Liver (tissue), 9 donors: ENCODE data around the gene CRYGS. TPM values are rescaled to one million over a fixed set of nuclear protein-coding genes. Genes with fewer than 3 reads are reported as not detected.

Source experiments
- DNase-seq: peaks from one replicate; pipeline ENCODE4 v3.0.0-alpha.2; 2017; ENCODE audit warnings: low spot score
- H3K27ac ChIP-seq, 2 donors: one replicate each; pipeline ENCODE4 v1.7.0; 2013; ENCODE audit warnings: inconsistent platforms in 2 of 2, low read length in 2 of 2, control low read depth in 1 of 2, low read depth in 1 of 2, mild to moderate bottlenecking in 1 of 2
- H3K27me3 ChIP-seq, 4 donors: one replicate each; pipeline versions ENCODE4 v1.6.1 to v1.7.0; 2013; ENCODE audit warnings: low read length in 3 of 4, inconsistent platforms in 1 of 4, mild to moderate bottlenecking in 1 of 4, moderate library complexity in 1 of 4; ENCODE audit not compliant: control insufficient read depth in 4 of 4, insufficient read depth in 4 of 4
- H3K36me3 ChIP-seq, 4 donors: one replicate each; pipeline versions ENCODE4 v1.6.1 to v1.7.0; 2013; ENCODE audit warnings: low read length in 3 of 4, mild to moderate bottlenecking in 3 of 4, low read depth in 1 of 4, moderate library complexity in 1 of 4; ENCODE audit not compliant: control insufficient read depth in 4 of 4, insufficient read depth in 3 of 4
- H3K4me1 ChIP-seq, 4 donors: one replicate each; pipeline versions ENCODE4 v1.6.1 to v1.7.0; 2013; ENCODE audit warnings: low read length in 3 of 4, mild to moderate bottlenecking in 3 of 4, moderate library complexity in 1 of 4; ENCODE audit not compliant: control insufficient read depth in 4 of 4, insufficient read depth in 4 of 4
- H3K4me3 ChIP-seq, 3 donors: one replicate each; pipeline versions ENCODE4 v1.6.1 to v1.7.0; 2013; ENCODE audit warnings: low read length in 3 of 3, control low read depth in 1 of 3, low read depth in 1 of 3, mild to moderate bottlenecking in 1 of 3
- H3K9ac ChIP-seq, 2 donors: one replicate each; pipeline ENCODE4 v1.7.0; 2013; ENCODE audit warnings: low read length in 2 of 2, mild to moderate bottlenecking in 2 of 2, moderate library complexity in 2 of 2, control low read depth in 1 of 2, low read depth in 1 of 2
- H3K9me3 ChIP-seq, 4 donors: one replicate each; pipeline versions ENCODE4 v1.6.1 to v1.7.0; 2013; ENCODE audit warnings: low read length in 3 of 4; ENCODE audit not compliant: control insufficient read depth in 4 of 4
- ATF3 ChIP-seq: IDR thresholded peaks from 2 replicates; pipeline ENCODE4 v1.6.1; 2016; ENCODE audit warnings: antibody characterized with exemption
- EGR1 ChIP-seq, 2 donors: IDR thresholded peaks; 2 replicates each; pipeline ENCODE4 v1.6.1; 2016 to 2018; ENCODE audit warnings: antibody characterized with exemption in 2 of 2, low read depth in 2 of 2
- HNF4G ChIP-seq: IDR thresholded peaks from 2 replicates; pipeline ENCODE4 v1.6.1; 2016; ENCODE audit warnings: antibody characterized with exemption
- JUND ChIP-seq, 2 donors: IDR thresholded peaks; 2 replicates each; pipeline ENCODE4 v1.6.1; 2016; ENCODE audit warnings: antibody characterized with exemption in 2 of 2
- MAX ChIP-seq: IDR thresholded peaks from 2 replicates; pipeline ENCODE4 v1.6.1; 2016; ENCODE audit warnings: antibody characterized with exemption
- NR2F2 ChIP-seq: IDR thresholded peaks from 2 replicates; pipeline ENCODE4 v1.6.1; 2016; ENCODE audit warnings: antibody characterized with exemption
- RAD21 ChIP-seq, 2 donors: IDR thresholded peaks; 2 replicates each; pipeline ENCODE4 v1.6.1; 2016; ENCODE audit warnings: antibody characterized with exemption in 2 of 2, mild to moderate bottlenecking in 2 of 2
- REST ChIP-seq: IDR thresholded peaks from 2 replicates; pipeline ENCODE4 v1.6.1; 2016; ENCODE audit warnings: antibody characterized with exemption, mild to moderate bottlenecking
- RXRA ChIP-seq, 2 donors: IDR thresholded peaks; 2 replicates each; pipeline ENCODE4 v1.6.1; 2017 to 2018; ENCODE audit warnings: antibody characterized with exemption in 2 of 2, mild to moderate bottlenecking in 1 of 2
- TAF1 ChIP-seq: conservative IDR thresholded peaks from 2 replicates; pipeline ENCODE4 v1.6.1; 2016; ENCODE audit warnings: antibody characterized with exemption, mild to moderate bottlenecking
- YY1 ChIP-seq: IDR thresholded peaks from 2 replicates; pipeline ENCODE4 v1.6.1; 2016; ENCODE audit warnings: antibody characterized with exemption, mild to moderate bottlenecking
- ZBTB33 ChIP-seq: IDR thresholded peaks from 2 replicates; pipeline ENCODE4 v1.6.1; 2016; ENCODE audit warnings: antibody characterized with exemption
- WGBS: extraction: QIAGEN DNeasy Blood & Tissue Kit; methylation state at CpG from one replicate; pipeline ENCODE4 v1.1.7; 2013; 5-methylcytosine and 5-hydroxymethylcytosine counted together
- polyA plus RNA-seq, 2 donors: library from polyadenylated mRNA; stranded (reverse) in 1 of 2; unstranded in 1 of 2; fragments of 200-250 nt in 1 of 2; fragments of >200 nt in 1 of 2; fragmentation: Nextera tagmentation in 1 of 2; extraction: Ambion mirVana in 1 of 2; gene quantifications; one replicate each; pipeline versions ENCODE4 v1.2.1 to v1.2.3, GENCODE V29; 2013 to 2015
- total RNA-seq, 2 donors: library from RNA; depleted of rRNA; stranded (reverse); fragments of >200 nt; gene quantifications; one replicate each; pipeline ENCODE4 v1.2.3, GENCODE V29; 2014
- donor health status: healthy.
- donor health status: healthy.
- donor health status: healthy.
- donor health status: healthy.
- donor health status: healthy.

Gene CRYGS
- total and polyA plus RNA-seq, 4 donors: 0.53 to 3.6 (median 1.2) TPM

GRCh38 chr3:186523022-186523421, 21.2 kb downstream of the CRYGS start:
- Histone ChIP-seq H3K36me3 (no peaks in the 10 kb centered on the region), H3K27ac (no peak overlapping the region), H3K9ac (no peak overlapping the region), H3K4me1 (peaks cover 0 to 4% (median under 1%) of the 10 kb centered on the region in 4 donors), H3K27me3 (no peaks in the 10 kb centered on the region), H3K4me3 (no peak overlapping the region), H3K9me3 (no peaks in the 10 kb centered on the region)
- TF ChIP-seq JUND (IDR thresholded peaks at IDR 0.05) (no peak), YY1 (no peak), NR2F2 (no peak), REST (no peak), ATF3 (no peak), HNF4G (no peak), RXRA (IDR thresholded peaks at IDR 0.05) (no peak), MAX (no peak)
- no peak for DNase-seq
- 94% methylated on average over 6 of the region's 6 CpGs for WGBS

GRCh38 chr3:186520957-186521842, 23.0 kb downstream of the CRYGS start:
- H3K9me3 ChIP-seq: peaks cover 0 to 3% (median 0%) of the 10 kb centered on the region in 4 donors
- 85% methylated on average over 10 of the region's 10 CpGs for WGBS
- DNase-seq: no peak
- H3K4me1 ChIP-seq: peaks cover 0 to 4% (median under 1%) of the 10 kb centered on the region in 4 donors
- no peaks in the 10 kb centered on the region for H3K27me3 ChIP-seq
- H3K9ac ChIP-seq: no peak overlapping the region
- TF ChIP-seq ZBTB33 (no peak), TAF1 (no peak)
- no peak overlapping the region for H3K4me3 ChIP-seq
- no peaks in the 10 kb centered on the region for H3K36me3 ChIP-seq
- no peak overlapping the region for H3K27ac ChIP-seq

- Histone ChIP-seq H3K27me3 (no peaks in the 10 kb centered on the region), H3K9me3 (peaks cover 0 to 3% (median 0%) of the 10 kb centered on the region in 4 donors), H3K4me1 (peaks cover 0 to 4% (median under 1%) of the 10 kb centered on the region in 4 donors), H3K9ac (no peak overlapping the region), H3K27ac (no peak overlapping the region), H3K4me3 (no peak overlapping the region), H3K36me3 (no peaks in the 10 kb centered on the region)
- DNase-seq: no peak
- no peak for TF ChIP-seq MAX
- TF ChIP-seq RAD21 (IDR thresholded peaks at IDR 0.05): no peak
- no peak for TF ChIP-seq REST
- no peak for TF ChIP-seq RXRA (IDR thresholded peaks at IDR 0.05)
- TF ChIP-seq JUND (IDR thresholded peaks at IDR 0.05): no peak
- TF ChIP-seq YY1: no peak
- no peak for TF ChIP-seq TAF1
- no peak for TF ChIP-seq EGR1 (IDR thresholded peaks at IDR 0.05; ENCODE audit: low read depth in 2 of 2)
- WGBS: 80% methylated on average over 5 of the region's 5 CpGs
Measured at GRCh38 chr3:186520431-186520830, 23.7 kb downstream of the CRYGS start.
